HG03378 (cell line): Measurements from ENCODE around the gene NEK8.

Source experiments
- ATAC-seq: cut with Tn5 transposase; IDR thresholded peaks from one replicate; pipeline ENCODE4 v1.9.1; 2021; ENCODE audit warnings: mild to moderate bottlenecking, moderate library complexity; ENCODE audit not compliant: unreplicated experiment

NEK8 gene

GRCh38 chr17:28744104-28744971, 15.8 kb downstream of the NEK8 start:
- no peak for ATAC-seq

DNA sequence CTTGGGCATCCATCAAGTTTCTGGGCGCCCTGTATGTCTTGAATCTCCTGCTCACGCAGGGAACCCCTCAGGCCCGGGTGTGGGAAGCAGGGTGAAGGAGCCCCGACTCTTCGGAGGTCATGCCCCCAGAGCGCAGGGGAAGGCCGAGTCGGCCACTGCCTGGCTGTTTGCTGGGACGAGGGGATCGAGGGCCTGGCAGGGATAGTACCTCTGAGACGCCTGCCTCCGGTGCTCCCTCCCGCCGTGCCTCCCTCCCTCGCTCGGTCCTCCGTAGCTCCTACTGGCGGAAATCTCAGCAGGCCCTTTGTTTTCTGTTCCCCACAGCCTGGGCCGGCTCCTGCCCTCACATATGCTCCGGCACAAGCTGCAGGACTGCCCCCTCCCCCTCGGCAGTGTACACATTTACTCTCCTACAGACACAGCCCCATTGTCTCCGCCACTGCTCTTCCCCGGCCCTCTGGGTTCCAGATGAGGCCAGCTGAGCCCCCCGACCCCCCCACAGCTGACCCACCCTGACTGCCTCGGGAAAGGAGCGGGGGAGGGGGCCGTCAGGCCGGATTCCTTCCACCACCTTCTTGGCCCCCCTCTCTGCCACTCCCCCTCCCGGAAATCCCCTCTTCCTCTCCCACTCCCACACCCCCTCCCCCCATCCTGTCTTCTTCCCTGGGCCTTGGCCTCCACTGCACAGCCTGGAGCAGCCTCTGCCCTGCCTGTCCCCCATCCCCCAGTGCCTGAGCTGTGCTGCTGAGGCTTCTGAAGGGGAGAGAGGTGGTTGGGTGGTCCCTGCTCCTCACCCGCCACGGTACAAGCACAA, 16.6 kb downstream of the NEK8 start:
- no peak for ATAC-seq

- no peak for ATAC-seq
Observed at GRCh38 chr17:28745786-28746411, 17.3 kb downstream of the NEK8 start.

DNA sequence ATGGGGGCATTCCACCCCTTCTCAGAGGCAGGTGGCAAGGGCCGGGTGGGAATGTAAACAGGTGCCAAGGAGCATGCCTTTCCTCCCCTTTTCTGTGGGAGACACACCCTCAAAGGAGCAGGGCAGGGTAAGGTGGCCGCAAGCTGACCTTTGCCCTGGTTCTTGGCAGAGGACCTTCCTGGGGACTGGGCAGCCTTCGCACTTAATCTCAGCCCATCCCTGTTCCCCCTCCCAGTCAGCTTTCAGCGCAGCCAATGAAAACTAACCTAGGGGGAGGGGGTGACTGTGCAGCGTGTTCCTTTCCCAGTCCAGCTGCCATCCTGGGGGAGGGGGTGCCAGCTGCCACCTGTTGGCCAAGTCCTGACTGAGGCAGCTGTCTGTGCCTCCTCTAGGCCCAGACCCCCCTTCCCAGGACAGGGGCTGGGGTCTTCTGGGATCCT, 18.0 kb downstream of the NEK8 start:
- no peak for ATAC-seq

DNA sequence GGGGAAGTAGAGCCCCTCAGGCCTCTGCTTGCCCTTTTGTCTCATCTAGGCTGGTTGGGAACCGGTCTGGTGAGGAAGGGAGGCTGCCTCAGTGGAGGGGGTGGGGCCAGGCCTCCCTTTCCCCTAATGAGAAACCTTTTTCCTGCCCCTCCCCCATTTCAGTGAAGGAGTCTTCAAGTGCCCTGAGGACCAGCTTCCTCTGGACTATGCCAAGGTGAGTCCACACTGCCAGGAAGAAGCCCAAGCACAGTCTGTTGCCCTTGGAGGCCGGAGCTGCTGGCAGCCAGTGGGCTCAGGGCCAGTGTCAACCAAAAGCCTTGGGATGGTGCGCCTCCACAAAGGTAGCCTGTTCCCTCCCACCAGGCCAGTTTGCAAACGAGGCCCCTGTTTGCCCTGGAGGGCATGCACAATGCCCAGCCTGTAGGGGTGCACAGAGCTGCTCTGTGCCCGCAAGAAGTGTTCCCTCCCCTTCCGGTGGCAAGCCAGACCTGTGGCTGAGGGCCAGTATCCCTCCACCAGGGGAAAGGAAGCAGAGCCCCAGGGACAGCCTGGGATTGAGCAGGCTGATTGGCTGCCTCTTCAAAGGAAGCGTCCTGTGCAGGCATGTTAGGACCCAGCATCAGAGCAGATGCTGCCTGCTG, 18.6 kb downstream of the NEK8 start:
- ATAC-seq: no peak

GRCh38 chr17:28747801-28748750, 19.5 kb downstream of the NEK8 start:
- no peak for ATAC-seq

GRCh38 chr17:28748852-28749515, 20.4 kb downstream of the NEK8 start:
- ATAC-seq: no peak

- ATAC-seq: no peak
Observed at GRCh38 chr17:28749516-28750177, 21.1 kb downstream of the NEK8 start.

- peak; percentile 70 for ATAC-seq
Observed at GRCh38 chr17:28750178-28751047, 21.8 kb downstream of the NEK8 start.

DNA sequence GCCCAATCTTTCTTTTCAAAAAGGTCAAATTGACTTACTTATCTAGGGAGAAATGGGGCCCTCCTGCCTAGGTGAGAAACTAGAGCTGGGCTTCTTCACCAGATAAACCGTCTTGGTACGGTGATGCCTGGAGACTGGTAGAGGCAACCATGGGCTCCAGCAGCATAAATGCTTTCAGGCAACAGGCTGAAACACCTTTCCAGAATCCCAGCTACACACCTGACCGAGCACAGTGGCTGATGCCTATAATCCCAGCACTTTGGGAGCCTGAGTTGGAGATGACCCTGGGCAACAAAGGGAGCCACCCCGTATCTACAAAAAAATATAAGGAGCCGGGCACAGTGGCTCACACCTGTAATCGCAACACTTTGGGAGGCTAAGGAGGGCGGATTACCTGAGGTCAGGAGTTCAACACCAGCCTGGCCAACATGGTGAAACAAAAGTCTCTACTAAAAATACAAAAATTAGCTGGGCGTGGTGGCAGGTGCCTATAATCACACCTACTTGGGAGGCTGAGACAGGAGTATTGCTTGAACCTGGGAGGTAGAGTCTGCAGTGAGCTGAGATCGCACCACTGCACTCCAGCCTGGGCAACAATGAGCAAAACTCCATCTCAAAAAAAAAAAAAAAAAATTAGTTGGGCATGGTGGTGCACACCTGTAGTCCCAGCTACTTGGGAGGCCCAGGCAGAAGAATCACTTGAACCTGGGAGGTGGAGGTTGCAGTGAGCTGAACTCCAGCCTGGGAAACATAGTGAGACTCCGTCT, 23.2 kb downstream of the NEK8 start:
- no peak for ATAC-seq

- ATAC-seq: no peak
Observed at GRCh38 chr17:28755486-28755885, 26.9 kb downstream of the NEK8 start.

- no peak for ATAC-seq
Observed at GRCh38 chr17:28756049-28756804, 27.6 kb downstream of the NEK8 start.

GRCh38 chr17:28758411-28759121, 30.0 kb downstream of the NEK8 start:
- no peak for ATAC-seq

DNA sequence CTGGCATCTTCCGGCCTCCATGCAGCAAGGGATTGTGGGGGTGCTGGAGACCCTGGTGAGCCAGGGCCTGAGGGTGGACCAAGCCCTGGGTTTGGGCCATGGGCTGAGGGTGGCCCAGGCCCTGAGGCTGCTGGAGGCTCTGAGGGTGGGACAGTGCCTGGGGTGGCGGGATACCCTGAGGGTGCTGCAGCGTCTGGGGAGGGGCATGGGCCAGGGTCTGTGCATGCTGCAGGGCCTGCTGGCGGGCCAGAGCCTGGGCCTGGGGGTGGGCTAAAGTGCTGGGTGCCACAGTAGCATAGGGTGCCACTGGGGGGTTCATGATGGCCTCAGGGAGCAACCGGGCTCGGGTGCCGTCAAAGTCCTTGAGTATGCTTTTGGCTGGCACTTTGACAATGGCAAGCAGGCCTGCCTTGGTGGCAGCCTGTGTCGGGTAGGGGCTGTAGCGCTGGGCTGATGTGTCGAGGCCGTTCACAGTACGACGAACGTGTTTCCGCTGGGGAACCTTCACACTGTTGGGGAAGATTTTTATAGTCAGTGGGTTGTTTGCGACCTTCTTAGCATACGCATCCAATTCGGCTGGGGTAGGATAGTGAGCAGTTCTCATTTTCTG, 30.8 kb downstream of the NEK8 start:
- ATAC-seq: no peak
